A673 (cell line): ENCODE data around the gene ACTL7A.

Experiments
- CTCF ChIP-seq: fragments of 300-800, 200-600 bp; sonication (generic); conservative IDR thresholded peaks from 2 replicates; pipeline ENCODE4 v1.5.1; 2017; ENCODE audit warnings: low read depth, mild to moderate bottlenecking, antibody characterized with exemption, low read length, moderate library complexity, mixed read lengths
- EZH2 ChIP-seq: fragments of 200-600 bp; sonication (generic); IDR thresholded peaks from 2 replicates; pipeline ENCODE4 v1.6.1; 2017; ENCODE audit warnings: borderline replicate concordance, low read depth, mild to moderate bottlenecking, mixed read lengths, antibody characterized with exemption, low read length; ENCODE audit not compliant: poor library complexity, severe bottlenecking

- no peak for TF ChIP-seq CTCF
- TF ChIP-seq EZH2, result no peak
Observed at GRCh38 chr9:108861997-108862396, at the start of gene ACTL7A.
